ENCODE measurements around the gene KLK6.
A peak's percentile ranks its signal among the peaks of the same experiment; 100 is the strongest.

KLK6 gene

GRCh38 chr19:50969413-50969760 is at the start of gene KLK6:
Gene KLK6 (minus strand): TSS chr19:50969591. CDS start chr19:50968104, 1,487 bp downstream.
- DNase-seq (ENCODE audit: low read depth) = no peak

GRCh38 chr19:51018745-51019543 is 49.6 kb upstream of the KLK6 start:
- no peak for DNase-seq (ENCODE audit: low read depth)

- DNase-seq (ENCODE audit: low read depth) = peak; percentile 59
Measured at GRCh38 chr19:51016798-51017683, 47.6 kb upstream of the KLK6 start.

DNA sequence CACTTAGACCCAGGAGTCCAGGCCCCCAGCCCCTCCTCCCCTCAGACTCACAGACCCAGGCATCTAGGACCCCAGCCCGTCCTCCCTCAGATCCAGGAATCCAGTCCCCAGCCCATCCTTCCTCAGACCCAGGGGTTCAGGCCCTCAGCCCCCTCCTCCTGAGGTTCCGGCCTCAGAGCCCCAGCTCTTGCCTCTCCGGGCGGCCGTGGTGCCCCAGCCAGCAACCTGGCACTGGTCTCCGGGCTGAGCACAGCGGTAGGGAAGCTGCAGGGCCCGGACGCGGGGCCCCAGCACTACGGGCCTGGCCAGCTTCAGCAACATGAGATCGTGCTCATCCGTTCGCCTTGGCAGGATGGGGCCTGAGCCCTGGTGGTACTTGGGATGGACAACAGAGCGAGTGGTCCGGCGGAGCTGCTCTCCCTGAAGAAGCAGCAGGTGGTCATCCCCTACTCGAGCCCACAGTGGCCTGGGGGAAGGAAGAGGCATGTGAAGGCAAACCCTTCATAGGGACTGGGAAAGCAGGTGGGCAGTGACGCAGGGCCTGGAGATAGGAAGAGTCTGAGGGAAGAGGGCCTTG is 46.4 kb upstream of the KLK6 start:
- no peak for DNase-seq (ENCODE audit: low read depth)

GRCh38 chr19:51014242-51014641 is 44.9 kb upstream of the KLK6 start:
- no peak for DNase-seq (ENCODE audit: low read depth)

- no peak for DNase-seq (ENCODE audit: low read depth)
Measured at GRCh38 chr19:51012661-51013190, 43.3 kb upstream of the KLK6 start.

DNA sequence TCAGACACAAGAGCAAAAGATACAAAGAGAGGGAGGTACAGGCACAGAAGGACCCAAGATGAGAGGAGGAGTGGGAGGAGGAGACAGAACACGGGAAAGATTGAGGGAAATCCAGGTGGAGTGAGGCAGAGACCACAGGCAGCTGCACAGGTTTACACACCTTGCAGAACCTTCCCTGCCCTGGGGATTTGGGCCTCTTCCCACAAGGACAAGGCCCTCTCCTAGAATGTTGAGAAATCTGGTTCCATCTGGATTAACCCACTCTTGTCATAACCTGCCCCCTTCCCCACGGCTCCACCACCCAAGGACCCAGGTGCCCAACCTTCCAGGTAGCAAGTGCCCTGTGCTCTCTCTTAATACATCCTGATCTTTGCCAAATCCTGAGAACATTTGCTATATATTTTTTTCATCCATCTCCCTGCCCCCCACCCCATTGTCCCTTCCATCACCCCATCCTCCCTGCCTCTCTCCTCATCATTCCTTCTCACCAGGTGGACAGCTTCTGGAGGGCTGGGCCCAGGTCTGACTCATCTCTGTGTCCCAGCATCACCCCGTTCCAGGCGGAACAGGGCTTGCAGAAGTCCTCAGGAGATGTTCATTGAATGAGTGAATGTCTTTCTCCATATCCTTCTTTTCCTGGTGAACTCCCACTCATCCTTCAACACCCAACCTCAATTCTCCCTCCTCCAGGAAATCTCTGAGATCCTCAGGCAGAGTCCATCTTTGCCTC is 40.8 kb upstream of the KLK6 start:
- no peak for DNase-seq (ENCODE audit: low read depth)

GRCh38 chr19:51009061-51009891 is 39.9 kb upstream of the KLK6 start:
- DNase-seq (ENCODE audit: low read depth) = no peak

GRCh38 chr19:51007488-51007887 is 38.1 kb upstream of the KLK6 start:
- DNase-seq (ENCODE audit: low read depth) = no peak

- no peak for DNase-seq (ENCODE audit: low read depth)
Measured at GRCh38 chr19:51006406-51006805, 37.0 kb upstream of the KLK6 start.

GRCh38 chr19:51005248-51005647 is 35.9 kb upstream of the KLK6 start:
- DNase-seq (ENCODE audit: low read depth) = no peak

DNA sequence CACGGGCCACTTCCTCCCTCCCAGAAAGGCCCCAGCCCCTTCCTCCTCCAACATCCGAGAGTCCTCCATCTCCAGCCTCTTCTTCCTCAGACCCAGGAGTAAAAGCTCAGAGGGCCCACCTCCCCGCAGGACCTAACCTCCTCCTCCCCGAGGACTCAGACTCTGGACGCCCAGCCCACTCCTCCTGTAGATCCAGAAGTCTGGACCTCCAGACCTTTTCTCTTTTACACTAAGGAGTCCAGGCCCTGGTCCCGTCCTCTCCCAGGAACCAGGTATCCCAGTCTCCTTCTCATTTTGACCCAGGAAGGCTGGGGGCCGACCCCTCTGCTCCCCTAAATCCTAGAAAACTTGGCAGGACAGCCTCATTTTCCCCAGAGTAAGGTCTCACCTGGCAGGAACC is 33.9 kb upstream of the KLK6 start:
- DNase-seq (ENCODE audit: low read depth) = no peak

GRCh38 chr19:51002542-51003311 is 33.3 kb upstream of the KLK6 start:
- no peak for DNase-seq (ENCODE audit: low read depth)

GRCh38 chr19:51002089-51002532 is 32.7 kb upstream of the KLK6 start:
- no peak for DNase-seq (ENCODE audit: low read depth)

DNA sequence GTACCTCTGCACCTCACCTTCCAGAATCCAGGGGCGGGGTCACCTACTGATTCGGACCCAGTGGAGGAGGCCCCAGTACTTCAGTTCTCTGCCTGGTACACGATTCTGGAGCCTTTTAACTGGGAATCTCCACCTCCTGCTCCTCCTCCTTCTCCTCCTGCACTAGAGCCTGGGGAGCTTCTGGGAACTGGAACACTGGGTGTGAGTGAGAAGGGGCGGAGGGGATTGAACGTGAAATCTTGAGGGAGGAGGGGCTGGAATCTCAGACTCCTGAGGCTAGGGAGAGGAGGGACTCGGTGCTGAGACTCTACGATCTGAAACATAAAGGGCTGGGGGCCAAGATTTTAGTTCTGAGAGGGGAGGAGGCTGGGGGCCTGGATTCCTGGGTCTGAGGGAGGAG is 32.1 kb upstream of the KLK6 start, which contains the start of gene KLK8:
Gene KLK8, minus strand, starts transcription at position 90 of the 400 bp plus-strand sequence. CDS start 437 bp downstream, outside the sequence.
- DNase-seq (ENCODE audit: low read depth) = no peak

- no peak for DNase-seq (ENCODE audit: low read depth)
Measured at GRCh38 chr19:51000981-51001380, 31.6 kb upstream of the KLK6 start.

GRCh38 chr19:51000426-51000825 is 31.0 kb upstream of the KLK6 start:
- DNase-seq (ENCODE audit: low read depth) = no peak

DNA sequence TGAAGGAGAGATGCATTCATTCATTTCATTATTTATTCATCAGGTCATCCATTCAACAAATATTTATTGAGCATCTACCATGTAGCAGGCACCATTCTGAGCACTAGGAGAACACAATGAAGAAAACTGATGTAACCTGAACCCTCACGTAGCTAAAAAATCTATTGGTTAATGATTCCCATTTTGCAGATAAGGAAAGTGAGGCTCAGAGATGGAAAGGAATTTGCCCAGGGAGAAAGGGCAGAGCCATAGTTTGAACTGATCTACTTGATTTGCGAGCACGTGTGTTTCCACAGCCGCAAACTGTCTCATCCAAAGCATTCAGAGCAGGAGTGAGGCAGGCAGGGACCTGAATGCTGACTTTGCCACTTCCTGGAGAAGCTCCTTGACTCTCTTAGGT is 29.3 kb upstream of the KLK6 start:
- no peak for DNase-seq (ENCODE audit: low read depth)

- DNase-seq (ENCODE audit: low read depth) = no peak
Measured at GRCh38 chr19:50998061-50998460, 28.7 kb upstream of the KLK6 start.

- DNase-seq (ENCODE audit: low read depth) = no peak
Measured at GRCh38 chr19:50994129-50994528, 24.7 kb upstream of the KLK6 start.
